Astrocyte (in vitro differentiated cells and primary cell): ENCODE results near the gene GDPD1.

ENCODE experiments used
- CTCF ChIP-seq: IDR thresholded peaks from 2 replicates; pipeline ENCODE4 v1.5.1; 2011; ENCODE audit warnings: low read depth, mild to moderate bottlenecking, inconsistent platforms, low read length, moderate library complexity; ENCODE audit not compliant: insufficient read depth
- EZH2 ChIP-seq: IDR thresholded peaks from 2 replicates; pipeline ENCODE4 v1.6.1; 2012; ENCODE audit warnings: mild to moderate bottlenecking, low read length, inconsistent platforms; ENCODE audit not compliant: insufficient read depth

- TF ChIP-seq CTCF = no peak
- no peak for TF ChIP-seq EZH2
Observed at GRCh38 chr17:59257101-59257500, 36.8 kb downstream of the GDPD1 start.
